Neural cell (in vitro differentiated cells): ENCODE results near the gene IRS4. TPM values are rescaled to one million over a fixed set of nuclear protein-coding genes. Genes with fewer than 3 reads are reported as not detected.

Experiments used
- H2AFZ ChIP-seq: fragments of 200-600, 300-800 bp; sonication (generic), shearing (Covaris generic); 2 replicates; pipeline ENCODE4 v1.6.0; 2014; ENCODE audit warnings: low read depth, mild to moderate bottlenecking, antibody characterized with exemption, low read length, moderate library complexity
- H3F3A ChIP-seq: fragments of 200-600 bp; shearing (Covaris generic); 2 replicates; pipeline ENCODE4 v1.6.1; 2016; ENCODE audit warnings: mild to moderate bottlenecking, moderate library complexity, mixed read lengths, antibody characterized with exemption, low read length; ENCODE audit not compliant: insufficient read depth, poor library complexity, severe bottlenecking
- H3K27ac ChIP-seq: fragments of 200-600, 300-800 bp; sonication (generic), shearing (Covaris generic); 2 replicates; pipeline ENCODE4 v1.5.1; 2014; ENCODE audit warnings: mild to moderate bottlenecking, low read length, moderate library complexity
- H3K27me3 ChIP-seq: fragments of 300-800, 200-600 bp; sonication (generic), shearing (Covaris generic); 2 replicates; pipeline ENCODE4 v1.6.0; 2014; ENCODE audit warnings: mild to moderate bottlenecking, low read depth, low read length, moderate library complexity; ENCODE audit not compliant: insufficient read depth
- H3K36me3 ChIP-seq: fragments of 300-800, 200-600 bp; sonication (generic), shearing (Covaris generic); 2 replicates; pipeline ENCODE4 v1.5.1; 2014; ENCODE audit warnings: mild to moderate bottlenecking, antibody characterized with exemption, low read length, moderate library complexity; ENCODE audit not compliant: insufficient read depth
- H3K4me2 ChIP-seq: fragments of 300-800, 200-600 bp; sonication (generic), shearing (Covaris generic); 2 replicates; pipeline ENCODE4 v1.6.0; 2014; ENCODE audit warnings: mild to moderate bottlenecking, low read length
- H3K4me3 ChIP-seq: fragments of 300-800, 200-600 bp; sonication (generic), shearing (Covaris generic); 2 replicates; pipeline ENCODE4 v1.5.1; 2014; ENCODE audit warnings: mild to moderate bottlenecking, low read length, moderate library complexity
- H3K79me2 ChIP-seq: fragments of 200-600 bp; shearing (Covaris generic); replicated peaks from 2 replicates; pipeline ENCODE4 v1.6.0; 2014; ENCODE audit warnings: mild to moderate bottlenecking, low read length, moderate library complexity; ENCODE audit not compliant: insufficient read depth
- H3K9ac ChIP-seq: fragments of 300-800, 200-600 bp; sonication (generic), shearing (Covaris generic); 2 replicates; pipeline ENCODE4 v1.6.1; 2016; ENCODE audit warnings: mild to moderate bottlenecking, low read length, mixed read lengths
- H3K9me2 ChIP-seq: fragments of 200-600 bp; shearing (Covaris generic); 2 replicates; pipeline ENCODE4 v1.6.1; 2016; ENCODE audit warnings: mild to moderate bottlenecking, low read length, mixed read lengths; ENCODE audit not compliant: insufficient read depth
- H3K9me3 ChIP-seq: fragments of 200-600, 300-800 bp; sonication (generic), shearing (Covaris generic); 2 replicates; pipeline ENCODE4 v1.6.1; 2016; ENCODE audit warnings: mild to moderate bottlenecking, mixed run types, low read length, moderate library complexity, mixed read lengths
- H4K20me1 ChIP-seq: fragments of 200-600 bp; shearing (Covaris generic); 2 replicates; pipeline ENCODE4 v1.6.1; 2016; ENCODE audit warnings: mild to moderate bottlenecking, mixed run types; ENCODE audit not compliant: insufficient read depth
- EP300 ChIP-seq: fragments of 450-650 bp; conservative IDR thresholded peaks from 2 replicates; pipeline ENCODE4 v1.6.1; 2014; ENCODE audit warnings: antibody characterized with exemption, mild to moderate bottlenecking, moderate library complexity; ENCODE audit not compliant: poor library complexity, severe bottlenecking
- EZH2 ChIP-seq: fragments of 200-600, 300-800 bp; shearing (Covaris generic), sonication (generic); IDR thresholded peaks from 2 replicates; pipeline ENCODE4 v1.6.1; 2014; ENCODE audit warnings: antibody characterized with exemption, low read length, borderline replicate concordance, mild to moderate bottlenecking; ENCODE audit not compliant: insufficient read depth, poor library complexity, severe bottlenecking
- MXI1 ChIP-seq: fragments of 450-650 bp; conservative IDR thresholded peaks from 2 replicates; pipeline ENCODE4 v1.6.1; 2014; ENCODE audit warnings: antibody characterized with exemption, mild to moderate bottlenecking; ENCODE audit not compliant: poor library complexity, severe bottlenecking
- POLR2AphosphoS5 ChIP-seq: IDR thresholded peaks from 2 replicates; pipeline ENCODE4 v1.6.1; 2012
- RAD21 ChIP-seq: fragments of 450-650 bp; conservative IDR thresholded peaks from 2 replicates; pipeline ENCODE4 v1.6.1; 2014; ENCODE audit warnings: antibody characterized with exemption, mild to moderate bottlenecking, moderate library complexity
- SMC3 ChIP-seq: fragments of 450-650 bp; conservative IDR thresholded peaks from 2 replicates; pipeline ENCODE4 v1.6.1; 2014; ENCODE audit warnings: antibody characterized with exemption, mild to moderate bottlenecking, moderate library complexity; ENCODE audit not compliant: poor library complexity
- TAF1 ChIP-seq: IDR thresholded peaks from 2 replicates; pipeline ENCODE4 v1.6.1; 2012; ENCODE audit warnings: low read depth
- polyA plus RNA-seq: library from polyadenylated mRNA; depleted of rRNA; stranded (reverse); fragments of >200 nt; gene quantifications from 2 replicates; pipeline ENCODE4 v1.2.3, GENCODE V29; 2014
- TF ChIP-seq, protein P1 (sequence below): fragments of 450-650 bp; IDR thresholded peaks from 2 replicates; pipeline ENCODE4 v1.5.1; 2014; ENCODE audit warnings: antibody characterized with exemption, mild to moderate bottlenecking, moderate library complexity; ENCODE audit not compliant: poor library complexity, severe bottlenecking
- TF ChIP-seq, protein P2 (sequence below): IDR thresholded peaks from 2 replicates; pipeline ENCODE4 v1.6.1; 2012; ENCODE audit warnings: borderline replicate concordance

IRS4 gene
- polyA plus RNA-seq, 1 donor from 2014 or later: 2.1 TPM

DNA sequence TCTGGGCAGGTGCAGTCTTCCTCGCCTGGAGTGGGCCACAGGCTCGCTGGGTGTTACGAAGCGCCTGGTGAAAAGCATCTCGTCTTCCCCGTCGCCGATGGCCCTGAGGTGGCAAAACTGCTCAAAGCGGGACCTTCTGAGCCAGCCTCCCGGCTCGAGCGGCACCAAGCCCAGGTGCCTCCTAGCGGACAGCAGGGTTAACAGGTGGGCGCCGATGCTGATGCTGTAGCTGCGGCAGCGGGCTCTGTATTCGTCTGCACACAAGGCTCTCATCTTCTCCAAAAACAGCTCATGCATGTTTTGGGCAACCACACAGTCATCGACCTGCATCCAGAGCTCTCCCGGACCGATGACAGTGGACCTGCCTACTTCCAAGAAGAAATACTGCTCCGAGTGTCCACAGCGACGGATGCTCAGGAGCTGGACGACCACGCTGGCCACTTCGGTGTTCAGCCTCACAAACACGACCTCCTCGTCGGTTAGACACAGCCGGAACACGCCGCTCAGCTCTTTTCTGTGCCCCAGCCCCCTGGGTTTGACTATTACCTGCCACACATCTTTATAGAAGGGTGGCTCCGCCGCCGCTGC is 1.2 kb downstream of the IRS4 start:
- peak overlapping the region; percentile 46 for H3K9ac ChIP-seq
- H3K79me2 ChIP-seq: no peaks in the 10 kb centered on the region
- no peaks in the 10 kb centered on the region for H3K36me3 ChIP-seq
- peaks cover 42% of the 10 kb centered on the region for H3K27me3 ChIP-seq
- no peak overlapping the region for H3K27ac ChIP-seq
- no peaks in the 10 kb centered on the region for H3K9me2 ChIP-seq
- peak overlapping the region; percentile 78 for H3K4me3 ChIP-seq
- H3F3A ChIP-seq: no peaks in the 10 kb centered on the region
- H2AFZ ChIP-seq: no peak overlapping the region
- TF ChIP-seq, protein P1, sequence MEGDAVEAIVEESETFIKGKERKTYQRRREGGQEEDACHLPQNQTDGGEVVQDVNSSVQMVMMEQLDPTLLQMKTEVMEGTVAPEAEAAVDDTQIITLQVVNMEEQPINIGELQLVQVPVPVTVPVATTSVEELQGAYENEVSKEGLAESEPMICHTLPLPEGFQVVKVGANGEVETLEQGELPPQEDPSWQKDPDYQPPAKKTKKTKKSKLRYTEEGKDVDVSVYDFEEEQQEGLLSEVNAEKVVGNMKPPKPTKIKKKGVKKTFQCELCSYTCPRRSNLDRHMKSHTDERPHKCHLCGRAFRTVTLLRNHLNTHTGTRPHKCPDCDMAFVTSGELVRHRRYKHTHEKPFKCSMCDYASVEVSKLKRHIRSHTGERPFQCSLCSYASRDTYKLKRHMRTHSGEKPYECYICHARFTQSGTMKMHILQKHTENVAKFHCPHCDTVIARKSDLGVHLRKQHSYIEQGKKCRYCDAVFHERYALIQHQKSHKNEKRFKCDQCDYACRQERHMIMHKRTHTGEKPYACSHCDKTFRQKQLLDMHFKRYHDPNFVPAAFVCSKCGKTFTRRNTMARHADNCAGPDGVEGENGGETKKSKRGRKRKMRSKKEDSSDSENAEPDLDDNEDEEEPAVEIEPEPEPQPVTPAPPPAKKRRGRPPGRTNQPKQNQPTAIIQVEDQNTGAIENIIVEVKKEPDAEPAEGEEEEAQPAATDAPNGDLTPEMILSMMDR: peak; percentile 24
- TF ChIP-seq RAD21: no peak
- no peak overlapping the region for H3K4me2 ChIP-seq
- no peaks in the 10 kb centered on the region for H4K20me1 ChIP-seq
- H3K9me3 ChIP-seq: no peaks in the 10 kb centered on the region

DNA sequence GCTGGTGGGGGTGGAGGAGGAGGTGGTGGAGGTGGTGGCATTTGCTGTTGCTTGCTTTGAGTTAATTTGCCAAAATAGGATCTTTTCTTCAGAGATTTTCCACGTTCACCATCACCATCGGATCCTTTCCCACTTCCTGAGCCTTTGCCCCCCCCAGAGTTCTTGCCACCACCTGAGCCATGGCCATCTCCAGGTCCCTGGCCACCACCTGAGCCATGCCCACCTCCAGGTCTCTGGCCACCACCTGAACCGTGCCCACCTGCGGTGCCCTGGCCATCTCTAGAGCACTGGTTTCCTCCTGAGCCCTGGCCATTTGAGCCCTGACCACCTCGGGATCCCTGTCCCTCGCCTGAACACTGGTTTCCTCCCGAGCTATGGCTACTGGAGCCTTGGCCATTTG is 1.9 kb downstream of the IRS4 start:
- Histone ChIP-seq H3K4me3 (peak overlapping the region; percentile 78), H3F3A (no peaks in the 10 kb centered on the region), H4K20me1 (no peaks in the 10 kb centered on the region), H2AFZ (no peak overlapping the region), H3K36me3 (no peaks in the 10 kb centered on the region), H3K4me2 (no peak overlapping the region), H3K79me2 (no peaks in the 10 kb centered on the region), H3K9me3 (no peaks in the 10 kb centered on the region), H3K9me2 (no peaks in the 10 kb centered on the region), H3K27ac (no peak overlapping the region), H3K27me3 (peaks cover 42% of the 10 kb centered on the region), H3K9ac (no peak overlapping the region)
- TF ChIP-seq, protein P2, sequence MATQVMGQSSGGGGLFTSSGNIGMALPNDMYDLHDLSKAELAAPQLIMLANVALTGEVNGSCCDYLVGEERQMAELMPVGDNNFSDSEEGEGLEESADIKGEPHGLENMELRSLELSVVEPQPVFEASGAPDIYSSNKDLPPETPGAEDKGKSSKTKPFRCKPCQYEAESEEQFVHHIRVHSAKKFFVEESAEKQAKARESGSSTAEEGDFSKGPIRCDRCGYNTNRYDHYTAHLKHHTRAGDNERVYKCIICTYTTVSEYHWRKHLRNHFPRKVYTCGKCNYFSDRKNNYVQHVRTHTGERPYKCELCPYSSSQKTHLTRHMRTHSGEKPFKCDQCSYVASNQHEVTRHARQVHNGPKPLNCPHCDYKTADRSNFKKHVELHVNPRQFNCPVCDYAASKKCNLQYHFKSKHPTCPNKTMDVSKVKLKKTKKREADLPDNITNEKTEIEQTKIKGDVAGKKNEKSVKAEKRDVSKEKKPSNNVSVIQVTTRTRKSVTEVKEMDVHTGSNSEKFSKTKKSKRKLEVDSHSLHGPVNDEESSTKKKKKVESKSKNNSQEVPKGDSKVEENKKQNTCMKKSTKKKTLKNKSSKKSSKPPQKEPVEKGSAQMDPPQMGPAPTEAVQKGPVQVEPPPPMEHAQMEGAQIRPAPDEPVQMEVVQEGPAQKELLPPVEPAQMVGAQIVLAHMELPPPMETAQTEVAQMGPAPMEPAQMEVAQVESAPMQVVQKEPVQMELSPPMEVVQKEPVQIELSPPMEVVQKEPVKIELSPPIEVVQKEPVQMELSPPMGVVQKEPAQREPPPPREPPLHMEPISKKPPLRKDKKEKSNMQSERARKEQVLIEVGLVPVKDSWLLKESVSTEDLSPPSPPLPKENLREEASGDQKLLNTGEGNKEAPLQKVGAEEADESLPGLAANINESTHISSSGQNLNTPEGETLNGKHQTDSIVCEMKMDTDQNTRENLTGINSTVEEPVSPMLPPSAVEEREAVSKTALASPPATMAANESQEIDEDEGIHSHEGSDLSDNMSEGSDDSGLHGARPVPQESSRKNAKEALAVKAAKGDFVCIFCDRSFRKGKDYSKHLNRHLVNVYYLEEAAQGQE: no peak
- TF ChIP-seq MXI1: no peak
- no peak for TF ChIP-seq EP300
- no peak for TF ChIP-seq TAF1
- TF ChIP-seq POLR2AphosphoS5: no peak
- no peak for TF ChIP-seq EZH2
- TF ChIP-seq, protein P1: no peak
- no peak for TF ChIP-seq SMC3
- no peak for TF ChIP-seq RAD21
